ENCODE data around the gene CDC14A. TPM values are rescaled to one million over a fixed set of nuclear protein-coding genes. Genes with fewer than 3 reads are reported as not detected.
A peak's percentile ranks its signal among the peaks of the same experiment; 100 is the strongest.

Gene CDC14A
- total RNA-seq, 1 donor from 2014 or later, result 2.3 TPM

GRCh38 chr1:100347009-100347966 lies 5.0 kb upstream of the CDC14A start:
- Mint-ChIP-seq H3K4me3 (ENCODE audit: unreplicated experiment) (no peak overlapping the region), H3K9me3 (ENCODE audit: low read depth) (no peaks in the 10 kb centered on the region), H3K27ac (ENCODE audit: unreplicated experiment) (no peak overlapping the region), H3K27me3 (ENCODE audit: low read depth) (no peaks in the 10 kb centered on the region), H3K4me1 (ENCODE audit: low read depth) (peaks cover 8% of the 10 kb centered on the region), H3K36me3 (ENCODE audit: low read depth) (no peaks in the 10 kb centered on the region)
- DNase-seq (ENCODE audit: low spot score), result no peak
- TF ChIP-seq, protein P1, sequence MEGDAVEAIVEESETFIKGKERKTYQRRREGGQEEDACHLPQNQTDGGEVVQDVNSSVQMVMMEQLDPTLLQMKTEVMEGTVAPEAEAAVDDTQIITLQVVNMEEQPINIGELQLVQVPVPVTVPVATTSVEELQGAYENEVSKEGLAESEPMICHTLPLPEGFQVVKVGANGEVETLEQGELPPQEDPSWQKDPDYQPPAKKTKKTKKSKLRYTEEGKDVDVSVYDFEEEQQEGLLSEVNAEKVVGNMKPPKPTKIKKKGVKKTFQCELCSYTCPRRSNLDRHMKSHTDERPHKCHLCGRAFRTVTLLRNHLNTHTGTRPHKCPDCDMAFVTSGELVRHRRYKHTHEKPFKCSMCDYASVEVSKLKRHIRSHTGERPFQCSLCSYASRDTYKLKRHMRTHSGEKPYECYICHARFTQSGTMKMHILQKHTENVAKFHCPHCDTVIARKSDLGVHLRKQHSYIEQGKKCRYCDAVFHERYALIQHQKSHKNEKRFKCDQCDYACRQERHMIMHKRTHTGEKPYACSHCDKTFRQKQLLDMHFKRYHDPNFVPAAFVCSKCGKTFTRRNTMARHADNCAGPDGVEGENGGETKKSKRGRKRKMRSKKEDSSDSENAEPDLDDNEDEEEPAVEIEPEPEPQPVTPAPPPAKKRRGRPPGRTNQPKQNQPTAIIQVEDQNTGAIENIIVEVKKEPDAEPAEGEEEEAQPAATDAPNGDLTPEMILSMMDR (IDR thresholded peaks at IDR 0.05), result no peak

GRCh38 chr1:100348549-100349144 lies 3.7 kb upstream of the CDC14A start:
- no peaks in the 10 kb centered on the region for H3K9me3 Mint-ChIP-seq (ENCODE audit: low read depth)
- no peaks in the 10 kb centered on the region for H3K36me3 Mint-ChIP-seq (ENCODE audit: low read depth)
- H3K27ac Mint-ChIP-seq (ENCODE audit: unreplicated experiment), result no peak overlapping the region
- H3K4me3 Mint-ChIP-seq (ENCODE audit: unreplicated experiment), result no peak overlapping the region
- TF ChIP-seq, protein P1 (IDR thresholded peaks at IDR 0.05), result no peak
- no peaks in the 10 kb centered on the region for H3K27me3 Mint-ChIP-seq (ENCODE audit: low read depth)
- no peak for DNase-seq (ENCODE audit: low spot score)
- H3K4me1 Mint-ChIP-seq (ENCODE audit: low read depth), result peaks cover 15% of the 10 kb centered on the region

- no peaks in the 10 kb centered on the region for H3K36me3 Mint-ChIP-seq (ENCODE audit: low read depth)
- DNase-seq (ENCODE audit: low spot score), result no peak
- H3K27me3 Mint-ChIP-seq (ENCODE audit: low read depth), result no peaks in the 10 kb centered on the region
These were observed 3.1 kb upstream of the CDC14A start for GRCh38 chr1:100349246-100349645.

DNA sequence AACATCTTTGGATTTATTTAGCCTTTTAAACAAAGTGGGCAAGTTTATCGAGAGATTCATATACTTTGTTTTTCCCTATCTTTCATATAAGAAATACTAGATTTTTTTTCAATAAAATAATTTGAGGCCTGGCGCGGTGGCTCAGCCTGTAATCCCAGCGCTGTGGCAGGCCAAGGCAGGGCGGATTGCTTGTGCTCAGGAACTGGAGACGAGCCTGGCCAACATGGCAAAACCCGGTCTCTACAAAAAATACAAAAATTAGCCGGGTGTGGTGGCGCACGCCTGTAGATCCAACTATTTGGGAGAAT lies 1.6 kb upstream of the CDC14A start:
- Mint-ChIP-seq H3K27me3 (ENCODE audit: low read depth) (no peaks in the 10 kb centered on the region), H3K9me3 (ENCODE audit: low read depth) (no peaks in the 10 kb centered on the region), H3K36me3 (ENCODE audit: low read depth) (no peaks in the 10 kb centered on the region), H3K4me3 (ENCODE audit: unreplicated experiment) (peak overlapping the region; percentile 86), H3K27ac (ENCODE audit: unreplicated experiment) (peak overlapping the region; percentile 91), H3K4me1 (ENCODE audit: low read depth) (peaks cover 31% of the 10 kb centered on the region)
- DNase-seq (ENCODE audit: low spot score), result no peak
- TF ChIP-seq, protein P1 (IDR thresholded peaks at IDR 0.05), result no peak

More at GRCh38 chr1:100349246-100349645, 3.1 kb upstream of the CDC14A start:
- H3K4me3 Mint-ChIP-seq (ENCODE audit: unreplicated experiment), result no peak overlapping the region
- TF ChIP-seq, protein P1 (IDR thresholded peaks at IDR 0.05), result no peak
- H3K4me1 Mint-ChIP-seq (ENCODE audit: low read depth), result peaks cover 21% of the 10 kb centered on the region
- H3K9me3 Mint-ChIP-seq (ENCODE audit: low read depth), result no peaks in the 10 kb centered on the region
- no peak overlapping the region for H3K27ac Mint-ChIP-seq (ENCODE audit: unreplicated experiment)

- H3K36me3 Mint-ChIP-seq (ENCODE audit: low read depth), result no peaks in the 10 kb centered on the region
- H3K4me3 Mint-ChIP-seq (ENCODE audit: unreplicated experiment), result peak overlapping the region; percentile 86
- no peak for DNase-seq (ENCODE audit: low spot score)
- H3K4me1 Mint-ChIP-seq (ENCODE audit: low read depth), result peaks cover 31% of the 10 kb centered on the region
- no peaks in the 10 kb centered on the region for H3K27me3 Mint-ChIP-seq (ENCODE audit: low read depth)
- TF ChIP-seq, protein P1 (IDR thresholded peaks at IDR 0.05), result peak; percentile 51
- peak overlapping the region; percentile 91 for H3K27ac Mint-ChIP-seq (ENCODE audit: unreplicated experiment)
- H3K9me3 Mint-ChIP-seq (ENCODE audit: low read depth), result no peaks in the 10 kb centered on the region
These were observed 1.0 kb upstream of the CDC14A start for GRCh38 chr1:100351095-100351887.

Data from chondrocyte (in vitro differentiated cells).